Vagina (tissue), 2 donors: ENCODE data around the gene ITGAX.

Source experiments
- CTCF ChIP-seq, 3 experiments: fragments of 450-650 bp in 2 of 3; fragments of 200-600 bp in 1 of 3; sonication (generic) in 1 of 3; IDR thresholded peaks; one replicate each; pipeline ENCODE4 v1.5.1; 2017 to 2019; ENCODE audit warnings: antibody characterized with exemption in 3 of 3, mild to moderate bottlenecking in 2 of 3, moderate library complexity in 2 of 3
- POLR2A ChIP-seq, 2 donors: fragments of 450-650 bp; IDR thresholded peaks; one replicate each; pipeline ENCODE4 v1.6.1; 2017; ENCODE audit warnings: antibody characterized with exemption in 2 of 2, mild to moderate bottlenecking in 2 of 2, moderate library complexity in 2 of 2
- POLR2AphosphoS5 ChIP-seq, 2 donors: sonication (generic); formaldehyde crosslinking; IDR thresholded peaks; one replicate each; pipeline ENCODE4 v1.9.0; 2017; ENCODE audit warnings: antibody characterized with exemption in 2 of 2, mild to moderate bottlenecking in 2 of 2, low read depth in 1 of 2; ENCODE audit not compliant: insufficient read depth in 1 of 2

GRCh38 chr16:31356566-31357323, 1.8 kb downstream of the ITGAX start:
- TF ChIP-seq CTCF (IDR thresholded peaks at IDR 0.05) (no peak), POLR2AphosphoS5 (IDR thresholded peaks at IDR 0.05; ENCODE audit: insufficient read depth in 1 of 2, low read depth in 1 of 2) (no peak), POLR2A (IDR thresholded peaks at IDR 0.05) (no peak)
